AG04449 (cell line): ENCODE results near the gene SPIRE2.

Experiments used
- CTCF ChIA-PET: fragments of 350-600 bp; formaldehyde crosslinking; extraction: SDS; loops from one replicate; lab custom pipeline; 2021; ENCODE audit warnings: antibody characterized with exemption; lab: Yijun Ruan, JAX
- POLR2A ChIA-PET: fragments of 400-600, 350-600 bp; formaldehyde crosslinking; extraction: SDS; loops from one replicate; lab custom pipeline; 2020; ENCODE audit warnings: antibody characterized with exemption, inconsistent platforms; lab: Yijun Ruan, JAX
- DNase-seq: peaks from one replicate; pipeline ENCODE4 v3.0.0-alpha.2; 2010; ENCODE audit warnings: low read depth, low spot score
- H3K4me3 ChIP-seq: 2 replicates; pipeline ENCODE4 v1.5.1; 2011; ENCODE audit warnings: low read depth, mild to moderate bottlenecking, control low read depth, low read length
- TF ChIP-seq, protein P1 (sequence below): IDR thresholded peaks from one replicate; pipeline ENCODE4 v1.5.1; 2011; ENCODE audit warnings: mild to moderate bottlenecking, moderate library complexity, low read length, control low read depth, inconsistent platforms; ENCODE audit not compliant: insufficient read depth; ENCODE audit errors: missing control alignments

SPIRE2 gene

DNA sequence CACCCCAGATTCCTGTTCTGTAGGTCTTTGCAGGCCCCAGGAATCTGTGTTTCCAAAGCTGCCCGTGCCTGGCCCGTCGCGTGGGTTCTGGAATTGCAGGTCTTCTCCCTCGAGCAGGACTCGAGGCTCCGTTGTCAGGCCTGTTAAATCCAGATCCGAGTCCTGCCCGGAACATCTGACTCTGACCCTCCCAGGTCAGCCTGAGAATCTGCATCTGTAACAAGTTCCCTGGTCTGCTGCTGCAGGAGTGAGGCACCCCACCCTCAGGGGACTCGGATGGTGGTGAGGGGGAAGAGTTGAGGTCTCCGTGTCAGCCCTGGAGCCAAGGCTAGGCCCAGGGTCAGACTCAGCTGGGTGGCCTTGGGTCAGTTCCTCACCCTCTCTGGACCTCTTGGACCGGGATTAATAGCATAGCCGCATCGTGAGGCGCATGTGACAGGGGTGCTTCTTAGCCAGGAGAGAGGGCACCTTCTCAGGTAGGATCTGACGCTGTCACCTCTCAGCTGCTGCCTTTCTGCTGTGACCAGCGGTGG is 8.8 kb downstream of the SPIRE2 start:
- CTCF ChIA-PET, result interaction anchor here (0.7 to 1.7 kb wide), 2 partner anchors 23 to 574 kb away, joined by 3 to 5 read pairs; no protein-coding TSS in a partner anchor
- TF ChIP-seq, protein P1, sequence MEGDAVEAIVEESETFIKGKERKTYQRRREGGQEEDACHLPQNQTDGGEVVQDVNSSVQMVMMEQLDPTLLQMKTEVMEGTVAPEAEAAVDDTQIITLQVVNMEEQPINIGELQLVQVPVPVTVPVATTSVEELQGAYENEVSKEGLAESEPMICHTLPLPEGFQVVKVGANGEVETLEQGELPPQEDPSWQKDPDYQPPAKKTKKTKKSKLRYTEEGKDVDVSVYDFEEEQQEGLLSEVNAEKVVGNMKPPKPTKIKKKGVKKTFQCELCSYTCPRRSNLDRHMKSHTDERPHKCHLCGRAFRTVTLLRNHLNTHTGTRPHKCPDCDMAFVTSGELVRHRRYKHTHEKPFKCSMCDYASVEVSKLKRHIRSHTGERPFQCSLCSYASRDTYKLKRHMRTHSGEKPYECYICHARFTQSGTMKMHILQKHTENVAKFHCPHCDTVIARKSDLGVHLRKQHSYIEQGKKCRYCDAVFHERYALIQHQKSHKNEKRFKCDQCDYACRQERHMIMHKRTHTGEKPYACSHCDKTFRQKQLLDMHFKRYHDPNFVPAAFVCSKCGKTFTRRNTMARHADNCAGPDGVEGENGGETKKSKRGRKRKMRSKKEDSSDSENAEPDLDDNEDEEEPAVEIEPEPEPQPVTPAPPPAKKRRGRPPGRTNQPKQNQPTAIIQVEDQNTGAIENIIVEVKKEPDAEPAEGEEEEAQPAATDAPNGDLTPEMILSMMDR, result no peak
- no peak for DNase-seq
- POLR2A ChIA-PET, result no interaction called here
- H3K4me3 ChIP-seq, result no peak overlapping the region

DNA sequence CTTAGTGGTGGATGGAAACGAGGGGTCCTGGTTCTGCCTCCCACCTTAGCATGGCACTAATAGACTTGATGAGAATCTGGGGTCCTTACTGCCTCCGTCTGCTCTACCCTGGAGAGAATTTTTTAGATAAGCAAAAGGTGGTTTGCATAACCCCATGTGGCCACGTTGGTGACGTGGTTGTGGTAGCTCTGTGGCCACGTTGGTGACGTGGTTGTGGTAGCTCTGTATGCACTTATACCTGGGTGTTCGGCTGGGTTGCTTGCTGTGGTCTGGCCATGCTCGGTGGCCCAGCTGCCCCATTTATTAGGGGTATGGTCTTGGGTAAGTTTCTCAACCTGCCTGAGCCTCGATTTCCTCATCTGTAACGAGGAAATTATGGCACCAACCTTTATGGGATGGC is 13.0 kb downstream of the SPIRE2 start:
- POLR2A ChIA-PET, result interaction anchor here (0.7 kb wide), 1 partner anchor 96 kb away, joined by 3 read pairs; no protein-coding TSS in a partner anchor
- CTCF ChIA-PET, result interaction anchor here (7.5 kb wide), 1 partner anchor 20 kb away, joined by 55 read pairs; no protein-coding TSS in a partner anchor
- no peak overlapping the region for H3K4me3 ChIP-seq
- TF ChIP-seq, protein P1, result no peak
- DNase-seq, result no peak

DNA sequence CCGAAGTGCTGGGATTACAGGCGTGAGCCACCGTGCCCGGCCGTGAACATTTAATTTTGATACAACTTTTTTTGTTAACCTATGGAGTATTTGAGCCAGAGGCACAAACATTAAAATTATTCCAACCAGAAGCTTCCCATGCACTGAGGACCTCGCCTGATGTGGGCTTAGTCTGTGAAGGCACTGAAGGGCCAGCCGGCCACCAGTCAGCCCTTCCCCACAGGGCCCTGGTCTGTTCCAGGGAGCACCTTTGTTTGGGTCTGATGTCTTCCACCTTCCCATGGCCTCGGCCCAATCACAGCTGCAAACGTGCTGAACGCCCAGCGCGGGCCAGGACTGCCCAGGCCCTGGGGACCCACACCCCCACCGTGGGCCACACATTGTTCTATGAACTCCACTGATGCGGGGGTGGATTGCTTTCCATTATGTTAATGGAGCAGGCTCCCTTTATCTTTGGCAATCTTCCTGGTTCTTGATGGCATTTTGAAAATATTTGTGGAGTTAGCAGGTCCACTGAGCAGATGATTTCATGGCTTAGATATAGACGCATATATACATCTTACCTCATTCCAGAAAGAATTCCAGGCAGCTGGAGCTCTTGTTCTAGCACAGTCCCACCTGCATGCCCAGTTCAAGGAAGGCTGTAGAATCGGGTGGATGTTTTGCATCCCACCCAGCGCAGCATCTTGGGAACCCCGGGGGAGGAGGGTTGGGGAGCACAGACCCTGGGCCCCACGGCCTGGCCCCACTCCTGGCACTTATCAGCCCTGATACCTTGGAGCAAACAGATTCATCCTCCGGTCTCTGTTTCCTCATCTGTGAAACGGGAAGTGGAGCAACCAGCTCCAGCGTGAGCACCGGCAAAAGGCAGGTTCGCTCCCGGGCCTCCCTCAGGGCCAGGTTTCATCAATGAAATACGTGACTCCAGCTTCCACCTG is 14.5 kb downstream of the SPIRE2 start:
- TF ChIP-seq, protein P1, result no peak
- peak; percentile 42 for DNase-seq
- ChIA-PET CTCF (interaction anchor here (0.9 to 7.5 kb wide), 2 partner anchors 18 to 28 kb away, joined by 3 to 55 read pairs; no protein-coding TSS in a partner anchor), POLR2A (no interaction called here)
- H3K4me3 ChIP-seq, result no peak overlapping the region

DNA sequence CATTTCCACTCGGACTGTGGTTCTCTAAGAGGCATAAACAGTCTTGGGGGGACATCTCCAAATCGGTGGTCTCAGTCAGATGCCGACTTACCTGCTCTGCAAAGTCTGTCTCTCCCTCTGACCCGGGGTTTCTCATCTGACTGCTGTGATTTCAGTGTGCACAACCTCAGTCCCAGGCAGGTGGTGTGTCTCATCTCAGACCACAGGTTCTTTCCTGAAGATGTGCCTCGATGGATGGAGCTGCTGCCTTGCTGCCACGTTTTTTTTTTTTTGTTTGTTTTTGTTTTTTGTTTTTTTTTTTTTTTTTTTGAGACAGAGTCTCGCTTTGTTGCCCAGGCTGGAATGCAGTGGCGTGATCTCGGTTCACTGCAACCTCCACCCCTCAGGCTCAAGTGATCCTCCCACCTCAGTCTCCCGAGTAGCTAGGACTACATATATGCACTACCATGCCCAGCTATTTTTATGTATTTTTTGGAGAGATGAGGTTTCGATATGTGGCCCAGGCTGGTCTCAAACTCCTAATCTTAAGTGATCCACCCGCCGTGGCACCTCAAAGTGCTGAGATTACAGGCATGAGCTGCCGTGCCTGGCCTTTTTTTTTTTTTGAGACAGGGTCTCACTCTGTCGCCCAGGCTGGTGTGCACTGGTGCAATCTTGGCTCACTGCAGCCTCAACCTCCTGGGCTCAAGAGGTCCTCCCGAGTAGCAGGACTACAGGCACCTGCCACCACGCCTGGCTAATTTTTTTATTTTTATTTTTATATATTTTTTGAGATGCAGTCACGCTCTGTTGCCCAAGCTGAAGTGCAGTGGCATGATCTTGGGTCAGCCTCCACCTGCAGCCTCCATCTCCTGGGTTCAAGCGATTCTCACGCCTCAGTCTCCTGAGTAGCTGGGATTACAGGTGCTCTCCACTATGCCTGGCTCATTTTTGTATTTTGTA is 15.4 kb downstream of the SPIRE2 start:
- no peak for DNase-seq
- ChIA-PET POLR2A (no interaction called here), CTCF (interaction anchor here (0.7 to 7.5 kb wide), 3 partner anchors 9 to 29 kb away, joined by 3 to 55 read pairs (median 3); no protein-coding TSS in a partner anchor)
- no peak overlapping the region for H3K4me3 ChIP-seq
- TF ChIP-seq, protein P1, result no peak

DNA sequence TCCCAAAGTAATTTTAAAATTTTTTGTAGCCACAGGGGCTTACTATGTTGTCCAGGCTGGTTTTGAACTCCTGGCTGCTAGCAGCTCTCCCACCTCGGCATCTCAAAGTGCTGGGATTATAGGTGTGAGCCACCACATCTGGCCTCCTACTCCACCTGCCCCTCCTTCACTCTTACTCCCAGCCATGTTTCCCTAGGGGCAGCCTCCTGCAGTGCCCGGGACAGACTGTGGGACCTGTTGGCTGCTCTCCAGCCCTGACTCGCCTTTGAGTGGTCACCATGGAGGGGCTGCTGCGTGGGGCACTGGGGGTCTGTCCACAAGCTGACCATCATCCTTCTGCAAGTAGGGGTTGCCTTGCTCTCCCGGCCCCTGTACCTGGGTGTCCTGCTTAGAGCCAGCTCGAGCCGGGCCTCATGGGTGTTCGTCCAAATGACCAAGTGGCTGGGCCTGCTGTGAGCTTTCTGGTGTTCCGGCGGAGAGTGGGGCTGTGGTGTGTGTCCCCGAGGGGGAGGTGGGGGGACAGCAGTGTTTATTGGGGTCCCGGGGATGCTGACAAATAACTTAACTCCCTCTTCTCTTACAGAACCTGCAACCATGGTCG is 16.6 kb downstream of the SPIRE2 start:
- DNase-seq, result no peak
- TF ChIP-seq, protein P1, result no peak
- H3K4me3 ChIP-seq, result no peak overlapping the region
- CTCF ChIA-PET, result interaction anchor here (7.5 kb wide), 1 partner anchor 16 kb away, joined by 55 read pairs; no protein-coding TSS in a partner anchor
- POLR2A ChIA-PET, result no interaction called here
